ENCODE results near the gene CCDC6. TPM values are rescaled to one million over a fixed set of nuclear protein-coding genes. Genes with fewer than 3 reads are reported as not detected.

CCDC6 gene
- polyA plus RNA-seq, 1 donor from 2014 or later = 20.1 TPM

- Histone ChIP-seq H2AFZ (ENCODE audit: low read depth, low read length) (no peak overlapping the region), H3K27me3 (ENCODE audit: insufficient read depth, low read depth, low read length) (no peaks in the 10 kb centered on the region), H3K9me3 (ENCODE audit: low read length) (peaks cover 6% of the 10 kb centered on the region)
Measured at GRCh38 chr10:59922907-59923306, 16.6 kb upstream of the CCDC6 start.

GRCh38 chr10:59917922-59918321, 11.6 kb upstream of the CCDC6 start:
- TF ChIP-seq TAF1 (IDR thresholded peaks at IDR 0.05; ENCODE audit: low read depth) (no peak), EZH2 (IDR thresholded peaks at IDR 0.05; ENCODE audit: borderline replicate concordance, insufficient read depth, low read length, poor library complexity, severe bottlenecking) (no peak)
- H3K36me3 ChIP-seq (ENCODE audit: insufficient read depth, low read length) = peaks cover 3% of the 10 kb centered on the region
- no peaks in the 10 kb centered on the region for H3F3A ChIP-seq (ENCODE audit: insufficient read depth, low read length, poor library complexity, severe bottlenecking)
- no peak overlapping the region for H3K9ac ChIP-seq (ENCODE audit: low read length)
- H3K4me3 ChIP-seq (ENCODE audit: low read length) = no peak overlapping the region
- no peak overlapping the region for H3K27ac ChIP-seq (ENCODE audit: low read length)
- peaks cover 13% of the 10 kb centered on the region for H3K9me3 ChIP-seq (ENCODE audit: low read length)
- H3K27me3 ChIP-seq (ENCODE audit: insufficient read depth, low read depth, low read length) = no peaks in the 10 kb centered on the region
- no peak overlapping the region for H3K4me2 ChIP-seq (ENCODE audit: low read length)
- H3K9me2 ChIP-seq (ENCODE audit: insufficient read depth, low read length) = no peaks in the 10 kb centered on the region
- no peaks in the 10 kb centered on the region for H4K20me1 ChIP-seq (ENCODE audit: insufficient read depth)
- no peak overlapping the region for H2AFZ ChIP-seq (ENCODE audit: low read depth, low read length)
- no peaks in the 10 kb centered on the region for H3K79me2 ChIP-seq (replicated peaks; ENCODE audit: insufficient read depth, low read length)

More at GRCh38 chr10:59922907-59923306, 16.6 kb upstream of the CCDC6 start:
- no peaks in the 10 kb centered on the region for H3K79me2 ChIP-seq (replicated peaks; ENCODE audit: insufficient read depth, low read length)
- H3K27ac ChIP-seq (ENCODE audit: low read length) = no peak overlapping the region
- H3K4me2 ChIP-seq (ENCODE audit: low read length) = no peak overlapping the region
- H3K9me2 ChIP-seq (ENCODE audit: insufficient read depth, low read length) = no peaks in the 10 kb centered on the region
- H3K36me3 ChIP-seq (ENCODE audit: insufficient read depth, low read length) = peaks cover 3% of the 10 kb centered on the region
- H3K9ac ChIP-seq (ENCODE audit: low read length) = no peak overlapping the region
- no peaks in the 10 kb centered on the region for H3F3A ChIP-seq (ENCODE audit: insufficient read depth, low read length, poor library complexity, severe bottlenecking)
- H3K4me3 ChIP-seq (ENCODE audit: low read length) = no peak overlapping the region
- H4K20me1 ChIP-seq (ENCODE audit: insufficient read depth) = no peaks in the 10 kb centered on the region
- TF ChIP-seq MXI1 (conservative IDR thresholded peaks at IDR 0.05; ENCODE audit: poor library complexity, severe bottlenecking) (no peak), EZH2 (IDR thresholded peaks at IDR 0.05; ENCODE audit: borderline replicate concordance, insufficient read depth, low read length, poor library complexity, severe bottlenecking) (no peak), CTCF (IDR thresholded peaks at IDR 0.05; ENCODE audit: poor library complexity, severe bottlenecking) (no peak), SMC3 (conservative IDR thresholded peaks at IDR 0.05; ENCODE audit: poor library complexity) (no peak), EP300 (conservative IDR thresholded peaks at IDR 0.05; ENCODE audit: poor library complexity, severe bottlenecking) (no peak), RAD21 (conservative IDR thresholded peaks at IDR 0.05) (no peak), REST (IDR thresholded peaks at IDR 0.05; ENCODE audit: borderline replicate concordance) (no peak), POLR2AphosphoS5 (IDR thresholded peaks at IDR 0.05) (no peak), TAF1 (IDR thresholded peaks at IDR 0.05; ENCODE audit: low read depth) (no peak)

Data from neural cell (in vitro differentiated cells).